ENCODE measurements around the gene FOLH1.
"Not testable (repeated sequence)": the region's sequence is repeated elsewhere in the genome, so short reads cannot be mapped to it uniquely, and the experiment has no call there.

Gene FOLH1

DNA sequence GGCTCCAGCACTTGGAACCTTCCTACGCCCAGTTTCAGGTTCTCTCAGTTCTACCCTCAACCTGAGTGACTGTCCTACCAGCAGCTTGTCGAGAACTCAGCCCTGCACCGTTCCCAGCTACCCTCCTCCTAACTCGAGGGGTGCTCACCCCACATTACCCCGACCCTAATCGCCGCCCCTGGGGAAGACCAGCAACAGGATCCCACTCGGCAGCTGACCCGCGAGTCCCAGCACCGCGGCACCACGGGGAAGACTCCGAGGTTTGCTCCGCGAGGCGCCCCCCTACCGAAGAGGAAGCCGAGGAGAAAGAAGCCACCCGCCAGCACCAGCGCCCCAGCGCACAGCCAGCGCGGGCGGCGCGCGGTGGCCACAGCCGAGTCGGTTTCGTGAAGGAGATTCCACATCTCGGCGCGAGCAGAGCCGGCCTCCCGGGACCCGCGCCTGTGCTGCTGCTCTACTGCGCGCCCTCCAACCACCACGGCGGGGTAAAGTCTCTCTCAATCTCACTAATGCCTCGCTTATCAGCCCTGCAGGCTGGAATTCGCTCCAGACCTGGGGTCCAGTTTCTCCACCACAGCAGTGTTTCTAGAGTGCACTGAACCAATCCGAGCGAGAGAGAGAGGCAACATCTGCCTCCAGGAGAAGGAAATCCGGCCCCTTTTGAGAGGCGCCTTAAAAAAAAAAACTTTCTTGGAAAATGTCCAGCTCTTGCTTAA lies at the start of gene FOLH1:
TSS of gene FOLH1 (minus strand) at position 597 of the 716 bp plus-strand sequence. CDS start at position 404, 193 bp downstream.
- no peak for TF ChIP-seq CTCF (IDR thresholded peaks at IDR 0.05; ENCODE audit: low read depth, low read length, missing control alignments)
- no peak within 1 kb of the TSS for H3K4me3 ChIP-seq (replicated peaks; ENCODE audit: low read depth, low read length)
- no peak for DNase-seq (ENCODE audit: extremely low read depth, low read depth)

DNA sequence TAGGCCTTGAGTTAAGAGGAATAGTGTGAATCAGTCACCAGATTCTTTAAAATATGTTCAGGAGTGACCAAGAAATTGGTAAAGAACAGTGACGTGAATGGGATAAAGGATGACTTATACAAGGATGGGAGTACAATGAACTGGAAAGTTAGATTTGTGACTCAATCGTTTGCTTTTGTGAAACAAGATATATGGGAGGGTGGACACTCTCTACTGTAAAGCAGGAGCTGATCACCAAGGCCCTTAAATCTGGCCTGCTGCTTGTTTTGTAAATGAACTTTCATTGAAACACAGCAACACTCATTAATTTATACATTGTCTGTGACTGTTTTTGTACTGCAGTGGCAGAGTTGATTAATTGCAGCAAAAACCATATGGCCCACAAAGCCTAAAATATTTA lies 46.7 kb upstream of the FOLH1 start:
- not testable (repeated sequence) for DNase-seq (ENCODE audit: extremely low read depth, low read depth); H3K4me3 ChIP-seq (replicated peaks; ENCODE audit: low read depth, low read length)

DNA sequence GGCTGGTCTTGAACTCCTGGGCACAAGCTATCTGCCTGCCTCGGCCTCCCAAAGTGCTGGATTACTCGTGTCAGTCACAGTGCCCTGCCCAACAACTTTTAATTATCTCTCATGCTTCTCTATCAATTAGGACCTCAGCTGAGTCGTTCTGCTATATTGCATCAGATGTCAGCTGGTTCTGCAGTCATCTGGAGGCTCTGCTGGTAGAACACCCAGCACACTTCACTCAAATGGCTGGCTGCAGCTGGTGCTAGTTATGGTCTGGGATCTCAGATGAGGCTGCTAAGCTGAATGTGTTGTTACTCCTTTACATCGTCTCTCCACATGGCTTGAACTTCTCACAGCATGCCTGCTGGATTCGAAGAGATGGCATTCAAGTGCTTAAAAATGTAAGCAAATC lies 42.8 kb upstream of the FOLH1 start:
- not testable (repeated sequence) for DNase-seq (ENCODE audit: extremely low read depth, low read depth); H3K4me3 ChIP-seq (replicated peaks; ENCODE audit: low read depth, low read length)

DNA sequence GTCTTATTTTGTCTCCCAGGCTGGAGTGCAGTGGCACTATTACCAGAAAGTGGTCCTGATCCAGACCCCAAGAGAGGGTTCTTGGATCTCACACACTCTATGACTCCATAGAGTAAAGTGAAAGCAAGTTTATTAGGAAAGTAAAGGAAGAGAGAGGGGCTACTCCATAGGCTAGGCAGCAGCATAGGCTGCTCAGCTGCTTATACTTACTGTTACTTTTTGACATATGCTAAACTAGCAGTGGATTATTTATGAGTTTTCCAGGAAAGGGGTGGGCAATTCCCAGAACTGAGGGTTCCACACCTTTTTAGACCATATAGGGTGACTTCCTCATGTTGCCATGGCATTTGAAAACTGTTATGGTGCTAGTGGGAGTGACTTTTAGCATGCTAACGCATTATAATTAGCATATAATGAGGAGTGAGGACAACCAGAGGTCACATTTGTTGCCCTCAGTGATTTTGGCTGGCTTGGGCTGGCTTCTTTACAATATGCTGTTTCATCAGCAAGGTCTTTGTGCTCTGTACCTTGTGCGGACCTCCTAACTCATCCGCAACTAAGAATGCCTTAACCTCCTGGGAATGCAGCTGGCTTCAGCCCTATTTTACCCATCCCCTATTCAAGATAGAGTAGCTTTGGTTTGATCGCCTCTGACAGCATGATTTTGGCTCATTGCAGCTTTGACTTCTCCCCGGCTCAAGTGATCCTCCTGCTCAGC lies 42.2 kb upstream of the FOLH1 start:
- H3K4me3 ChIP-seq (replicated peaks; ENCODE audit: low read depth, low read length); DNase-seq (ENCODE audit: extremely low read depth, low read depth): not testable (repeated sequence)

GRCh38 chr11:49249363-49249762 lies 41.0 kb upstream of the FOLH1 start:
- not testable (repeated sequence) for DNase-seq (ENCODE audit: extremely low read depth, low read depth); H3K4me3 ChIP-seq (replicated peaks; ENCODE audit: low read depth, low read length)

GRCh38 chr11:49233685-49234084 lies 25.3 kb upstream of the FOLH1 start:
- H3K4me3 ChIP-seq (replicated peaks; ENCODE audit: low read depth, low read length); DNase-seq (ENCODE audit: extremely low read depth, low read depth): not testable (repeated sequence)

DNA sequence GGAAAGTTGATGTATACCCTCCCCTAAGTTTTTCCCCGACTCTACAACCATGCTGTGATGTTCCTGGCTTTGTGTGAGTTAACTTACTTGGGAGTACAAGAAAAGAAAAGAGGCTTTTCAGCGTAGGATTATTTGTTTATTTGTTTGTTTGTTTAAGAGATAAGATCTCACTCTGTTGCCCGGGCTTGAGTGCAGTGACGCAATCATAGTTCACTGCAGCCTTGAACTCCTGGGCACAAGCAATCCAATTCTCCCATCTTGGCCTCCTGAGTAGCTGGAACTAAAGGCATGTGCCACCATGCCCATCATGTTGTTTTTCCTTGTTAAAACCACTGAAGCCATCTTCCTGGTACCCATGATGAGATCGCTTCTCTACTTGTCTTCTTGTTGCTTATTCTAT lies 24.6 kb upstream of the FOLH1 start:
- H3K4me3 ChIP-seq (replicated peaks; ENCODE audit: low read depth, low read length); DNase-seq (ENCODE audit: extremely low read depth, low read depth): not testable (repeated sequence)

- not testable (repeated sequence) for H3K4me3 ChIP-seq (replicated peaks; ENCODE audit: low read depth, low read length)
Measured at GRCh38 chr11:49231725-49232124, 23.3 kb upstream of the FOLH1 start.

GRCh38 chr11:49230534-49230933 lies 22.1 kb upstream of the FOLH1 start:
- not testable (repeated sequence) for H3K4me3 ChIP-seq (replicated peaks; ENCODE audit: low read depth, low read length); DNase-seq (ENCODE audit: extremely low read depth, low read depth)

More at GRCh38 chr11:49231725-49232124, 23.3 kb upstream of the FOLH1 start:
- not testable (repeated sequence) for DNase-seq (ENCODE audit: extremely low read depth, low read depth)

DNA sequence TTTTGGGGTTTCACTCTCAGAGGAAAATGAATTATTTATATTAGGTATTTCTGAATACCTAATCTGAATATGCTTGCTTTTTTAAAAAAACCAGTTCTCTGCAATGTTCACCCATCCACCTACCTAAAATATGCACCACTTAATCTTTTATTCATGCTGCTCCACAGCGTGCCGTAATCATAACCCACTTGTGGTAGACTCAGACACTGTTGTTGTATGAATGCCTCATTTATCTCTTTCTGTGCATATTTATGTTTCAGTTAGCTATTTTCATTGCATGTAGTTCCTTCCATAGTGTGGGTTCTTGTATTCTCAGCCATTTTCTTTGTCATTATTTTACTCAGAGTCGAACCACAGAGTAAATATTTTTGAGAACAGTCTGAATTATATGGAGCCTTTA lies 21.6 kb upstream of the FOLH1 start:
- H3K4me3 ChIP-seq (replicated peaks; ENCODE audit: low read depth, low read length); DNase-seq (ENCODE audit: extremely low read depth, low read depth): not testable (repeated sequence)

GRCh38 chr11:49229136-49229535 lies 20.7 kb upstream of the FOLH1 start:
- not testable (repeated sequence) for H3K4me3 ChIP-seq (replicated peaks; ENCODE audit: low read depth, low read length); DNase-seq (ENCODE audit: extremely low read depth, low read depth)

- DNase-seq (ENCODE audit: extremely low read depth, low read depth); H3K4me3 ChIP-seq (replicated peaks; ENCODE audit: low read depth, low read length): not testable (repeated sequence)
Measured at GRCh38 chr11:49225255-49225785, 16.9 kb upstream of the FOLH1 start.

DNA sequence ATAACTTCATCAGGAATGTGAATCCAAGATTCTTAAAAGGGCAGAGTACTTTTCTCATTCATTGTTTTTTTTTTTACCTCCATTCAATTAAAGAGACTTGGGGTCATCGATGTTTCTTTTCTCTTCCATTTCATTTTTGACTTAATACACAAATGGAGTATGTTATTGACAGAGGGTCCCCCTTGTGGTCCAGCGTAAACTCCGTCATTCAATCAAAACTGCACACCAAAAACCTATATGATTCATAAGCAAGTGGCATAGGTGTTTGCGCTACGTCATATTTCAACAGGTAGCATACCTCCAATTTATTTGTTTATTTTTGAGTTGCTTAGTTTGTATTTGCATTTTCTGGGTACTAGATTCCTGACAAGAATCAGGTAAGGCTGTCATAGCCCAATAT lies 12.7 kb upstream of the FOLH1 start:
- H3K4me3 ChIP-seq (replicated peaks; ENCODE audit: low read depth, low read length) = no peak overlapping the region
- no peak for TF ChIP-seq CTCF (IDR thresholded peaks at IDR 0.05; ENCODE audit: low read depth, low read length, missing control alignments)
- no peak for DNase-seq (ENCODE audit: extremely low read depth, low read depth)

All from HFF-Myc (cell line).